Stimulated activated CD4-positive, alpha-beta T cell treated with anti-CD3 and anti-CD28 coated beads, TNF-alpha, amount 100 ng/mL, for 1 hour (primary cell): ENCODE results near the gene CTNNA3.

Experiments
- DNase-seq, 3 donors: peaks; one replicate each; pipeline ENCODE4 v3.0.0-alpha.2; 2020; ENCODE audit warnings: low read depth in 3 of 3, low spot score in 1 of 3

CTNNA3 gene

DNA sequence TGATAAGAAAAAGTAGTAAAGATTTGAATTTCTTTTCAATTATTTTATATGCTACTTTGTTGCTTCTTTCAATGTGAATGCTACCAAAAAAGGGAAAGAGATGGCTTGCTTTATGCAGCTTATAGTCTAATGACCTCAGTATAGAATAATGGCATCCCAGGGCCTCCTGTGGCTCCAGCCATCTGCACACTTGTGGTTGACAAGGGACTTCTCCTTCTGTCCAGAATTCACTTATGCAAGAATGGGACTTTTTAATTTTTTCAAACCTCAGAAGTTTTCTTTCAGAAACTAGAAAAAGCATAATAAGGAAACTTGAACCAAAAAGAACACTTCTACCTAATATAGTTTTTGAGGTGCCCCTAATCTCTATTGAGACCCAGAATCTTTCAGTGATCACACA lies 310.9 kb downstream of the CTNNA3 start:
- DNase-seq = no peak

DNA sequence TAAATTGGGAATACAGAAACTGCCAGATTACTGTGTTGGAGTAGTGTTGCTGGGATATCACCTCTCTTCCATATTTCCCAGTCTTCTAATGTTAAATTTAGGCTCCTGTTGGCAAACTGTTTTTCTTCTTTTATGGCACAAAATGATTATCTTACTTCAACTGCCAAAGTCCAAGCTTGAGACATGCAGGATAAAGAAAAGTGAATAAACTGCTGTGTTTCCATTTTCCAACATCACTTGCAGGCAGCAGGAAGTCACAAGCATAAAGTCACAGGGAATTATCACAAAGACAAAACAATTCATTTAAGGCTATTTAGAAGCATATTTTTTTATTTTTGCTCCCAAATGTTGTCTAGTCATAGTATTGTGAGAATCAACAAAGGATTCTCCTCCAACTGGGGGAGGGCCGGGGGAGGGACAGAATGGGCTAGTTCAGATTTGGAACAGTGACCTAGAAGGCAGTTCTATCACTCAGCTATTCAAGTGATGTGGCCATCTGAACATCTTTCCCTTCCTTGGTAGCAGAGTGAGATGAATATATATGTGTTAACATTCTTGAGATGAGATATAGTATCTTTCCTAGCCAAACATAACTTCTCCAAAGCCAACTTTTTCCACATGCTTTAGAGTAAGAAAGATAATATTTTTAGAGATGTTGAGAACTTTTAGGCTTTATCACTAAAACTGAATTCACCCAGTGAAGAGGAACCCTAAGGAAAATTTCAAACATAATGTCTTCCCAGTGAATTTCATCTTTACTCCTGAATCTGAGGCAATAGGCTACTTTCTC lies 364.7 kb downstream of the CTNNA3 start:
- no peak for DNase-seq

DNA sequence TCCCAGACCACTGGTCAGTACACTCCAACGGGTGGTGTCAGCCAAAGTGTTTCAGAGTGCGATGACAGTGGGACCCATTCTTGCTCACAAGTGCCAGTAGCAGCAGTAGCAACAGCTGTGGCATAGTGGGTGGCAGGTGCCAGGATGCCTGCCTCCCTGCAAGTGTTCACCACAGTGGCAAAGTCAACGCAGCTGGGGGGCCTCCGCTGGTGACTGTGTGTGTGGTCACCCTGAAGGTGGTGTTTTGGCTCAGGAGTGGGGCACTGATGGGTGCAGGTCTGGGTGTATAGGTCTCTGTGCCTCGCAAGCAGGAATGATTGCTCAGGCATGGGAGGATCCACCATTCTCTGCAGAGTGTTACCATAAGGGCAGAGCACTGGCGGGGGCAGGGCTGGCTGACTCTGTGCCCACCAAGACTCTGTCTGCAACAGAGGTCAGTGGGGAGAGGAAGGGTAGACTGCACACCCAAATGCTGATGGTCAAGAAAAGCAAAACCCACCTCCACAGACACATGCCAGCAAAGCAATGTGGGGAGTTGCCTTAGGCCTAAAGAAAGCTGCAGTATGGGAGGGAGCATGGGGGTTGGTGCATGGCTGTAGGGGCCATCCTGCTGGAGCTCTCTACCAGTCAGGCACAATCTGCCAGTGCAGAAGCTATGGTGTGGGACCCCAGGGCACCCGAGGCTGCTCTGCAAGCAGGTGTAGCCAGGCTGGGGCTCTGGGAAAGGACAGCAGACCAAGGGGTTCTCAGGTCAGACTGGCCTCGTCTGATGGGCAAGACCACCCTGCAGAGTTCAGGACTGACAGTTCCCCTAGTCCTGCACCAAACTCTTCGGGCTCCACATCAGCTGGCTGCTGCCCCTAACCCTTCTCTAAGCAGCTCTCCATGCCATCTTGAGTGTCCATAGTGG lies 368.1 kb downstream of the CTNNA3 start:
- DNase-seq = no peak

DNA sequence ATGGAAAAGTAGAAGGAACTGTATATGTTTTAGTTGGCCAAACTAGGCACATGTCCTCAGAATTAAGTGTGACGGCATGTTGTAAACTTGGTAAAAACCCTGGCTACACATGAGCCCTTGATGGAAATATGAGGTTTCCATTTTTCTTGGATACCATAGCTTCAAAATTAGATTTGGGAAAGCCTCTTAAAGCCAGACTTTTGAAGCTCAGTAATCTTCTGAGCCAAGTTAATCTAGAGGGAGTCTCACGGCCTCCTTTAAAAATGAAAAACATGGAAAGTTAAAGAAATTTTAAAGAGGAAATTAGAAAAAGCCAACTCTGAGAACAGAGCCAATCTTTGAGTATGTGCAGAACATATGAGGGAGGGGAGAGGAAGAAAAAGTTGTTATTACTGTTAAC lies 376.0 kb downstream of the CTNNA3 start:
- no peak for DNase-seq

DNA sequence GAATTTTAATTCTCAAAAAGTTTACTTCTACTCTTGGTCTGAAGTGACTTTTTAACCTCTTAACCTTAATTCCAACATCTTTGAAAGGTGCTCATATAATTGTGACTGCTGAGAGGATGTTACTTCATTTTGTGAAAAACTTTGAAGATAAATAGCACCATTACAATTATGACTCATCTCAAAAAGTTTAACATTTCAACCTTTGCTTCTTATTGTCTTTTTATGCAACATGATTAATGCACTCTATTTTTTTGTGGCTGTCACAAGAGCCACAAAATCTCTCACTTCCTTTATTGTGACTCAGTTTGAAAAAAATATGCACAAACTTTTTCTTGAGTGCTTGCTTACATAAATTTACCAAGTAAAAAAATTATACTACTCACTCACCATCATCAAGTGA lies 387.1 kb downstream of the CTNNA3 start:
- no peak for DNase-seq

DNA sequence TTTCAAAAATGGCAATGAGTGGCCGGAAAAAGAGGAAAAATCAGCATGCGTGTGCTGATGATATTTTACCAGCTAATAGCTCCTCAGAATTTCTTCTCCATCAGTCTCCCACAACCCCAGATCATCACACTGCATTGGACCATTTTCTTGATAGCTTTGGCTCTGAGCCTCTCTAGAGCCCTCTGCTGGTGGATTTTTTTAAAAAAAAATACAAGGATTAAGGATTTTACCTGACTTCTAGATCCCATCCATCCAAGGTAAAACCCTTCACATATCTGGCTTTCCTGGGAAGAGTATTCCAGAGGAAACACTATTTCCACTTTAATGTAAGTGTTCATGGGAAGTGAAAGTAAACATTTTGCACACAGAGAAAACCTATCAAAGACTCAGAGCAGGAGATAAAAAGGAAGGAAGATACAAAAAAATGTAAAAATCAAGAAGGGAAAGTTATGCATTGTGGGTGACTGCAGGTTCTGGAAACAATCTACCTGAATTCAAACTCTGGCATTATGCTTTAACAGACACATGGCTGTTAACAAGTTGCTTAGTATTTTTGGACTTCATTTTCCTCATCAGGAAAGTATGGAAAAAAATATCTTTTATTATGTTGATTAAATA lies 389.3 kb downstream of the CTNNA3 start:
- DNase-seq = no peak

DNA sequence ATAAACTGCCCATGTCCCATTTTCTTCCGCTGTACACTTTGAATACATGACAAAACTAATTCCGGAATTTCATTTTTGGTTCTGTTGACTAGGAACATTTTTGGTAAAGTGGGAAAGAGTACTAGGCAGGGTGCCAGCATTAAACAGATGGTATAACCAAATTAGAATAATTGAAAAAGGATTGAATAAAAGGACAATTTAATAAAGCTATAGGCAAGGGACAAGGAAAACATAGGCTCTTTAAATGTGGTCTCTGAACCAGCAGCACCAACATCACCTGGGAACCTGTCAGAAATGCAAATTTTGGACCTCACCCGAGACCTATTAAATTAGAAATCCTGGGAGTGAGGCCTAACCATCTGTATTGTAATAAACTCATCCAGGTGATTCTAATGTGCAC lies 393.3 kb downstream of the CTNNA3 start:
- no peak for DNase-seq

DNA sequence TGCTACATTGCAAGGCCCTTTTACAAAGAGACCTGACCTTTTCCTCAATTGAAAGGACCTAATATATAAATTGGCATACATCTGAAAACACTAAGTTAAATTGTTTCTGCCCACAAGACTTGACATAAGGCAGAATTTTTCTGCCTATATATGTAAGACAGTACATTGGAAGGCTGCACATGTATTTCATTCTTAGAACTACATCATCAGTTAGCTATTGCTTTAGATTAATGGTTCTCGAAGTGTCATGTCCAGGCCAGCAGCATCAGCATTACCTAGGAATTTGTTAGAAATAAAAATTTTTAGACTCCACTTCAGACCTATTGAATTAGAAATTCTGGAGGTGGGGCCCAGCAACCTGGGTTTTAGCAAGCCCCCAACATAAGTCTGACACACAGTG lies 396.2 kb downstream of the CTNNA3 start:
- no peak for DNase-seq

DNA sequence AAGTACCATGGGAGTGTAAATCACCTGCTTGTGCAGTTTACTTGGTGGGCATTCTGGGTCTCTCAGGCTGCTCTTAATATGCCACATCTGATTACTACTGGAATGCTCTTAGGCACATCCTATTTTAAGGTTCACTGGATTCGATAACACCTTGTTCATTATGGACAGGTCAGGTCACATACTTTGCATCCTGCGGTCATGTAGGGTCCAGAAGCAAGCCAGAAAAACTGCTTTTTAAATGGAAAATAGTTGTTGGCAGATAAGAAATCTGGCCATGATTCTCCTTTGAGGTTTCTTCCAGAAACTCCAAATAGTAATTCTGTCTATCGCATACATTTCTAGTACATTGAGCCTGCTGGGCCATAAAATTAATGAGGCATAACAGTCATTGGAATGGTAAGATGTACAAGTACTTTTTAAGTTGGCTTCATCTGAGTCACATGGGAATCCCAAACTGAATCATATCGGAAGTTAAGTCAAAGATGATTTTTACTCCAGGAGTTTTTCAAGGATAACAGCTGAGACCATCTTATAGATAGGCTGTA lies 398.3 kb downstream of the CTNNA3 start:
- no peak for DNase-seq

DNA sequence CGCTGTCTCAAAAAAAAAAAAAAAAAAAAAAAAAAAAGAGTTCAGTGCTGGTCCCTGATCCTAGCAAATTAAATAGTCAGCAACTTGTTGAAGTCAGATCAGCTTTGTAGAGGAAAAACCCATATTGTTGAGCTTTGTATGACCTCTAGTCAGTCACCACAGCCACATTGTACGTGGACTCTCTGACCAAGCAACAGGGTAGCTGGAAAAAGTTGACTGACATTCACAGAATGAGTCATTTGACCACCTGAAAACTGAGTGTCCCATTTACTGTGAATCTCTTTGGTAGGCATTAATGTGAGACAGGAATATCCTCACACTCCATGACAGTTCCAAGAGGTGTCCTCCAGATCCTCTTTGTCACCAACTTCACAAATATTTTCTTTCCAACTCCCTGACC lies 399.1 kb downstream of the CTNNA3 start:
- no peak for DNase-seq

DNA sequence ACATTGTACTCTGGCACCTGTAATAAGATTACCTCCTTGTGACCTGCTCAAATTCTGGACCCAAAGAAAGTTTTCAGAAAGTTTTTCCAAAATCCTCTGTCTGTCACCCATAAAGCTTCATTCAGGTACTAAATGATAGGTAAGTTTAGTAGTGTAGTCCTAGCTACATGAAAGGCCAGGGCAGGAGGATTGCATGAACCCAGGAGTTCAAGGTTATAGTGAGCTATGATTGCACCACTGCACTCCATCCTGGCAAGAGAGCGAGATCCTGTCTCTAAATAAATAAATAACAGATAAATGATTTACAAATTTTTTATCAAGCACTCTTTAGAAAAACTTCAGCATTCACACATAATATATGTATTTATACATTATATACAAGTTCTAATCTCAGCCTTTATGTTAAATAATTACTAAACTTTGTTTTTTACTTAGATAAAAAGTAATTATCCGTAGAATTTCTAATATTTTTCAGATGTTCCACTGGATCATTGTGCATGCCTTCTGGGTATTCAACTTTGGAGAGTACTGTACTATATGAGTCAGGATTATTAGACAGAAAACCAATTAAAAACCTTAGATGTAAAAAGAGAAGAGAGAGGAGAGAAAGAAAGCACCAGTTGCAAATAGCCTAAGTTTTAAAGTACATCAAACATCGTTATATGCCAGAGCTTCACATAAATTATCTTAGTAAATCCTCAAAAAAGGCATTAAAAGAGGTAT lies 407.1 kb downstream of the CTNNA3 start:
- DNase-seq = no peak

DNA sequence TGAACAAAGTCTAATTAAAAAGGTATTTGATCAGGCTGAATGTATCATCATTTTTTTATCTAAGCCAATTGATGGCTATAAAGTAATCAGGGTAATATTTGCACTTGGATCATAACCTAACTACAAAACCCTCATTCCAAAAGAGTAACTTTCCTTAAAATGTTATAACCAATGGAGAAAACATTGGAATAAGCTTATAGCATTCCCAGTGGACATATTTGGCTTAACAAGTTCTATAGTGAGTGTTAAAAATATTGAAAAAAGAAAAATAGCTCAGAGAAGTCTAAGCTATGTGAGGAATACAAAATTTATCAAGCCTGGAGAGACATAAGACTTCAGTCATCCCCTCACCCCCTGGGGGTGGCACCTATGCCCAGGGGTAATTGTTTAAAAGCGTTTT lies 411.4 kb downstream of the CTNNA3 start:
- no peak for DNase-seq

DNA sequence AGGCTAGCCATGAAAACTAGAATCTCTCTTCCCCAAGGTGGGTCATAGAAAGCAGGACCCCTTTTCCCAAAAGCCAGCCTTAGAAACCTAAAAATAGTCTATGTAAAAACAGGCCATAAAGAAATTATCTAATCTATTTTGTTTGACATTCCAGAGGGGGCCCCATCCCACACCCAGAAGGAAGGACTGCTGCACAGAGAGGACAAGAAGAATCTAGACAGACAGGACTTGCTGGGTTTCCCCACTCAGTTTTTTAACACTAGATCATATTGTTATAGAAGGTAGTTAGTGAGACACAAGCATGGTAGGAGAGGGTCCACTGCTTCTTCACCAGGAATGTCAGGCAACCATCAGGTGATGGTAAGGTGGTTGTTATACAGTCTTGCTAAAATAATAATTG lies 413.1 kb downstream of the CTNNA3 start:
- DNase-seq = no peak

DNA sequence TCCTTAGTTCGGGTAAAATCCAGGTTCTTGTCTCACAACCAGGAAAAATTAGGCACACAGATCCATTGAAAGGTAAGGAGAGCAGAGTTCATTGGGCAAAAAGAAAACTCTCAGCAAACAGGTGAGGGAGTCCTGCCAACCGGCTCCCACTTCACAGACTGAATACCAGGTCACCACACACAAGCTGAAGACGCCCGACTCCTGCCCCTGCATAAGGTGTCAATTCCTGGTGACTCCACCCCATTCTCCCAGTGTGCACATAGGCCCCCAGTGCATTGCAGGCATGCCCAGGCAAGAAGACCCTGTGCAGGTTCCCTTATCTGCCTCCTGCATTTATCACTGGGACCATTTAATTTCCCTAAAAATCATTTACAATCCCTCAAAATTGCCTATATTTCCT lies 415.6 kb downstream of the CTNNA3 start:
- DNase-seq = no peak

DNA sequence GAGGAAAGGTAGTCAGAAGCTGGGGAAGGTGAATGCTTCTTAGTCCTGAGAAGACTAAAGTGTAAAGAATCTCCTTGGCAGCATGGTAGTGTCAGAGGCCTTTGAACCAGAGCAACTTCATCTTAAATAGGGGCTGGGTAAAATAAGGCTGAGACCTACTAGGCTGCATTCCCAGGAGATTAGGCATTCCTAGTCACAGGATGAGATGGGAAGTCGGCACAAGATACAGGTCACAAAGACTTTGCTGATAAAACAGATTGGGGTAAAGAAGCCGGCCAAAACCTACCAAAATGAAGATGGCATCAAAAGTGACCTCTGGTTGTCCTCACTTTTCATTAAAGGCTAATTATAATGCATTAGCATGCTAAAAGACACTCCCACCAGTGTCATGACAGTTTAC lies 418.6 kb downstream of the CTNNA3 start:
- DNase-seq = no peak

DNA sequence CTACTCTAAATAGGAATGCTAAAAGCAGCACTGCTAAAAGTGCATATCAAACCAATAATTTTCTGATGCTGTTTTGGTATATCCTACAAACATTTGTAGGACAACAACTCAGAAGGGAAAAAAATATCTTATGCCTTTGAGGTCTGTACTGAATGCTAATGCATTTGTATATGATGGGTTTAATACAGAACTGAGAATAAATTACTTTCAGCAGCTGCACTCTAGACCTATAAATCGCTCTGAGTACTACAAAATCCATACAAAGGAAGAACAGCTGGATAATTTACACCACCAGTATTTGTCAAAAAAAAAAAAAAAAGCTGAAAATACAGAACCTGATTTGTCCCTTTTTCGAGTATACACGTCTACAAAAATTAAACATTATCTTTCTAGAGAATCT lies 426.2 kb downstream of the CTNNA3 start:
- no peak for DNase-seq

DNA sequence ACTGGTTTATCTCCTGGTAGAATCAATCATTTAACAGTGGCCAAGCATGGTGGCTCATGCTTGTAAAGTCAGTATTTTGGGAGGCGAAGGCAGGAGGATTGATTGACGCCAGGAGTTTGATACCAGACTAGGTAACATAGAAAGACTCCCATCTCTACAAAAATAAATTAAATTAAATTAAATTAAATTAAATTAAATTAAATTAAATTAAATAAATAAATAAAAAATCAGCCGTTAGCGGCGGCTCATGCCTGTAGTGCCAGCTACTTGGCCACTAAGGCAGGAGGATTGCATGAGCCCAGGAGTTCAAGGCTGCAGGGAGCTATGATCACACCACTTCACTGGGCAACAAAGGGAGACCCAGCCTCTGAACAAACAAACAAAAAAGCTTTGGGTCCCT lies 427.8 kb downstream of the CTNNA3 start:
- no peak for DNase-seq

DNA sequence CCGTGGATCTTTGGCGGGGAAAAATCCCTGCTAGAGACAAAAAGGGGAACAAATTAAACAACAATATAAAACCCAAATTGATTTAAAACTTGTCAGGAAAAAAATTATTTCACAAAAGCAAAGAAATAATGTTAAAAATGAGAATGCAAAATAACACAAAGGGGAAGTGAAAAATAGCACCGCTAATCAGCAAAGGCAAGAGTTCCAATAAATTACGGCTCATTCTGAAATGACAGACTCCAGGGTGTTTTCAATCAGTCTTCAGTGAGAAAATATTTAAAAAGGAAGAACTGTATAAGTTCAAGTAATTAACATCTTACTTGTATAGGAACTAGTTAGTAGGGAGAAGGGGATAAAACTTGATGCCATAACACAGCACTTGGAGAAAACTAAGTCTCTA lies 433.3 kb downstream of the CTNNA3 start:
- DNase-seq = no peak

DNA sequence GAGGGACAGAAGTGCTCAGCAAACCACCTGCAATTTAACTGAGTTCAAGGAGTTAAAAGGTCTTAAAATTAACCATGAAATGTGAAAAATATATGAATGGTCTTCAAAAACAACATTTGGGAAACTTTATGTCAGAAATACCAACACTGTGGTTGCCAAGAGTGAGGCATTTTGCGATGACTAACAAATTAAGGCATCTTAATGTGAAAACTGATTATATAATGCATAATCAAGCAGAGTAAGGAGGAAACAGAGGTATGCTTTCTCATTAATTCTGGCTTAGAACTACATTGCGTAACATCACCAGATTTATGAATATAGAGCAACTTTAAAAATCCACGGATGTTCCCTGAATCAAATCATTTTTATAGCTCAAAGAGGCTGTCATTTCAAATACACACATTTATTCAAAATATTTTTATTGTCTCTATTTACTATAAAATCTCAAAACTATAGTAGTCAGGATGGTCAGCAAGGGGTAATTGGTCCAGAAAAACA lies 434.6 kb downstream of the CTNNA3 start:
- no peak for DNase-seq

DNA sequence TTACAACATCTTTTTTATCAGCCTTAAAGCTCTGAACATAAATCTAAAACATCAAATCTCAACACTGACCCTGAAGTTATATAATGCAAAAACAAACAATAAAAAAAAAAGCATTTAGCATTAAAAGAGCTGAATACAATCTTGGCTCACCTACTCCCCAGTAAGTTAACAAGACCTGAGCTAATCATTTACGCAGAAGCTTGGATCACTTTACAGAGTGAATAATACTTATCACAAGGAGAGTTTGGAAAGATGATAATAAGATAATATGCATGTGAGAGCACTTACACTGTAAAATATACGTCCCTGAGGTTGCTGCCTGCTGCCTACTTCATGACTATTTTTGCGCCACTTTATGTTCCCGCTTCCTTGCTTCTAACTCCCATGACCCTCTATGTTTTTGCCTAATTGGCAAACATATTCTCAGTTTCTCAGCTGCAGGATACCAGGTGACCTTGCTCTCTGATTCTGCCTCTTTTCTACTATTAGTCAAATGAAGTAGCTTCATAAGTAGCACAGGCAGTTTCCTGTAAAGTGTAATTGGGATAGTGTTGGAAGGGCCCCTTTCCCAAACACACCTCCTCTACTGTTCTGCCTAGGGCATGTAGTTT lies 436.6 kb downstream of the CTNNA3 start:
- DNase-seq = no peak
